Neural progenitor cell (in vitro differentiated cells): ENCODE measurements around the gene IFI27L1. TPM values are rescaled to one million over a fixed set of nuclear protein-coding genes. Genes with fewer than 3 reads are reported as not detected.

Experiments
- DNase-seq: peaks from one replicate; pipeline ENCODE4 v3.0.0-alpha.2; 2016; ENCODE audit warnings: low spot score
- H2AFZ ChIP-seq: fragments of 200-600 bp; sonication (generic); replicated peaks from 2 replicates; pipeline ENCODE4 v1.6.1; 2016; ENCODE audit warnings: antibody characterized with exemption
- H3F3A ChIP-seq: fragments of 200-600 bp; sonication (generic); 2 replicates; pipeline ENCODE4 v1.6.1; 2016; ENCODE audit warnings: antibody characterized with exemption, low read depth
- H3K27ac ChIP-seq: fragments of 200-600 bp; sonication (generic); 2 replicates; pipeline ENCODE4 v1.5.1; 2016; ENCODE audit warnings: mild to moderate bottlenecking
- H3K27me3 ChIP-seq: fragments of 200-600 bp; sonication (generic); 2 replicates; pipeline ENCODE4 v1.6.1; 2016; ENCODE audit warnings: mild to moderate bottlenecking, moderate library complexity
- H3K36me3 ChIP-seq: fragments of 200-600 bp; sonication (generic); 2 replicates; pipeline ENCODE4 v1.5.1; 2016
- H3K4me1 ChIP-seq: fragments of 200-600 bp; sonication (generic); 2 replicates; pipeline ENCODE4 v1.6.1; 2016; ENCODE audit warnings: mixed run types
- H3K4me2 ChIP-seq: fragments of 200-600 bp; sonication (generic); 2 replicates; pipeline ENCODE4 v1.6.1; 2016
- H3K4me3 ChIP-seq: fragments of 200-600 bp; sonication (generic); 2 replicates; pipeline ENCODE4 v1.5.1; 2016
- H3K79me2 ChIP-seq: fragments of 200-600 bp; sonication (generic); 2 replicates; pipeline ENCODE4 v1.6.1; 2016; ENCODE audit warnings: low read depth
- H3K9ac ChIP-seq: fragments of 200-600 bp; sonication (generic); 2 replicates; pipeline ENCODE4 v1.6.1; 2016
- H3K9me3 ChIP-seq: fragments of 200-600 bp; sonication (generic); 2 replicates; pipeline ENCODE4 v1.5.1; 2016; ENCODE audit warnings: low read depth
- H4K20me1 ChIP-seq: fragments of 200-600 bp; sonication (generic); 2 replicates; pipeline ENCODE4 v1.6.1; 2016; ENCODE audit warnings: low read depth
- H3K27ac Mint-ChIP-seq: 3 replicates; pipeline ENCODE4 v1.8.0; 2021; ENCODE audit warnings: mixed read lengths
- H3K27me3 Mint-ChIP-seq: 2 replicates; pipeline ENCODE4 v1.8.0; 2022; ENCODE audit warnings: low read depth, mild to moderate bottlenecking, inconsistent platforms, moderate library complexity, mixed read lengths; ENCODE audit not compliant: insufficient read depth
- H3K36me3 Mint-ChIP-seq: 3 replicates; pipeline ENCODE4 v1.8.0; 2021; ENCODE audit warnings: mixed read lengths
- H3K4me1 Mint-ChIP-seq: 3 replicates; pipeline ENCODE4 v1.8.0; 2021; ENCODE audit warnings: mixed read lengths
- H3K4me3 Mint-ChIP-seq: 3 replicates; pipeline ENCODE4 v1.8.0; 2021; ENCODE audit warnings: mild to moderate bottlenecking, moderate library complexity, mixed read lengths
- H3K9me3 Mint-ChIP-seq: 3 replicates; pipeline ENCODE4 v1.8.0; 2020; ENCODE audit warnings: mixed read lengths
- CTCF ChIP-seq: fragments of 200-600 bp; sonication (generic); IDR thresholded peaks from 2 replicates; pipeline ENCODE4 v1.5.1; 2017; ENCODE audit warnings: antibody characterized with exemption, mild to moderate bottlenecking
- EZH2 ChIP-seq: fragments of 200-600 bp; sonication (generic); IDR thresholded peaks from 2 replicates; pipeline ENCODE4 v1.6.1; 2017; ENCODE audit warnings: antibody characterized with exemption, mild to moderate bottlenecking, moderate library complexity
- EZH2phosphoT487 ChIP-seq: fragments of 200-600 bp; sonication (generic); IDR thresholded peaks from 2 replicates; pipeline ENCODE4 v1.6.1; 2017; ENCODE audit warnings: antibody characterized with exemption
- total RNA-seq: library from RNA; depleted of rRNA; stranded (reverse); fragments of >200 nt; gene quantifications from 2 replicates; pipeline ENCODE4 v1.2.3, GENCODE V29; 2015; ENCODE audit warnings: low replicate concordance

The IFI27L1 gene
- total RNA-seq, 1 donor from 2014 or later, result 10.8 TPM

GRCh38 chr14:94124582-94125377 lies 43.7 kb downstream of the IFI27L1 start:
- no peaks in the 10 kb centered on the region for H3K36me3 Mint-ChIP-seq
- no peaks in the 10 kb centered on the region for H3K79me2 ChIP-seq
- H3K27ac ChIP-seq, result no peak overlapping the region
- no peak overlapping the region for H2AFZ ChIP-seq
- peaks cover 23% of the 10 kb centered on the region for H3K27me3 Mint-ChIP-seq
- H3K9me3 Mint-ChIP-seq, result peaks cover 6% of the 10 kb centered on the region
- no peak overlapping the region for H3K4me3 Mint-ChIP-seq
- H3K4me1 ChIP-seq, result no peaks in the 10 kb centered on the region
- peaks cover 8% of the 10 kb centered on the region for H3K4me1 Mint-ChIP-seq
- no peak overlapping the region for H3K4me2 ChIP-seq
- no peak overlapping the region for H3K9ac ChIP-seq
- no peaks in the 10 kb centered on the region for H4K20me1 ChIP-seq
- DNase-seq, result no peak
- TF ChIP-seq EZH2phosphoT487, result no peak
- TF ChIP-seq EZH2, result no peak
- no peak for TF ChIP-seq CTCF
- peaks cover 9% of the 10 kb centered on the region for H3F3A ChIP-seq
- H3K27me3 ChIP-seq, result no peaks in the 10 kb centered on the region
- no peak overlapping the region for H3K27ac Mint-ChIP-seq
- H3K36me3 ChIP-seq, result no peaks in the 10 kb centered on the region
- no peaks in the 10 kb centered on the region for H3K9me3 ChIP-seq
- no peak overlapping the region for H3K4me3 ChIP-seq

GRCh38 chr14:94125659-94126418 lies 44.7 kb downstream of the IFI27L1 start:
- H3K27ac ChIP-seq, result no peak overlapping the region
- Mint-ChIP-seq H3K9me3 (peaks cover 3% of the 10 kb centered on the region), H3K27me3 (peaks cover 25% of the 10 kb centered on the region), H3K27ac (no peak overlapping the region), H3K4me3 (no peak overlapping the region), H3K36me3 (no peaks in the 10 kb centered on the region), H3K4me1 (peaks cover 18% of the 10 kb centered on the region)
- no peaks in the 10 kb centered on the region for H3K27me3 ChIP-seq
- no peaks in the 10 kb centered on the region for H3K79me2 ChIP-seq
- peaks cover 4% of the 10 kb centered on the region for H3K4me1 ChIP-seq
- no peak for DNase-seq
- H3K4me2 ChIP-seq, result no peak overlapping the region
- no peaks in the 10 kb centered on the region for H3K36me3 ChIP-seq
- no peak overlapping the region for H3K9ac ChIP-seq
- no peaks in the 10 kb centered on the region for H3K9me3 ChIP-seq
- H3F3A ChIP-seq, result peaks cover 16% of the 10 kb centered on the region
- TF ChIP-seq EZH2, result no peak
- no peak for TF ChIP-seq EZH2phosphoT487
- TF ChIP-seq CTCF, result no peak
- H4K20me1 ChIP-seq, result no peaks in the 10 kb centered on the region
- no peak overlapping the region for H2AFZ ChIP-seq
- H3K4me3 ChIP-seq, result no peak overlapping the region

- TF ChIP-seq EZH2phosphoT487, result no peak
- TF ChIP-seq EZH2, result no peak
- TF ChIP-seq CTCF, result no peak
- Histone ChIP-seq H2AFZ (no peak overlapping the region), H3K4me1 (peaks cover 4% of the 10 kb centered on the region), H3K9me3 (no peaks in the 10 kb centered on the region), H3K79me2 (no peaks in the 10 kb centered on the region), H3K4me3 (no peak overlapping the region), H3K36me3 (no peaks in the 10 kb centered on the region), H3K9ac (no peak overlapping the region), H3F3A (peaks cover 16% of the 10 kb centered on the region), H3K4me2 (no peak overlapping the region), H3K27ac (no peak overlapping the region), H4K20me1 (no peaks in the 10 kb centered on the region), H3K27me3 (no peaks in the 10 kb centered on the region)
- H3K27ac Mint-ChIP-seq, result no peak overlapping the region
- H3K4me1 Mint-ChIP-seq, result peaks cover 18% of the 10 kb centered on the region
- peaks cover 22% of the 10 kb centered on the region for H3K27me3 Mint-ChIP-seq
- H3K36me3 Mint-ChIP-seq, result no peaks in the 10 kb centered on the region
- H3K9me3 Mint-ChIP-seq, result no peaks in the 10 kb centered on the region
- no peak overlapping the region for H3K4me3 Mint-ChIP-seq
- no peak for DNase-seq
Observed at GRCh38 chr14:94126419-94126677, 45.2 kb downstream of the IFI27L1 start.
